ENCODE measurements around the gene CCDC92B. TPM values are rescaled to one million over a fixed set of nuclear protein-coding genes. Genes with fewer than 3 reads are reported as not detected.
A peak's percentile ranks its signal among the peaks of the same experiment; 100 is the strongest.

Gene CCDC92B
- total RNA-seq, 3 donors from 2014 or later (not counting 1 experiment from before 2014, with no cell fraction given): not detected

- DNase-seq: no peak
- no peaks in the 10 kb centered on the region for H3K36me3 Mint-ChIP-seq
- Histone ChIP-seq H3K27me3 (ENCODE audit: control insufficient read depth, insufficient read depth, low read length) (no peaks in the 10 kb centered on the region), H3K36me3 (ENCODE audit: control insufficient read depth, insufficient read depth, low read length) (peaks cover 20% of the 10 kb centered on the region), H3K27ac (ENCODE audit: low read length) (no peak overlapping the region), H3K9me3 (ENCODE audit: control insufficient read depth, insufficient read depth, low read length) (no peaks in the 10 kb centered on the region), H3K4me1 (ENCODE audit: control insufficient read depth, insufficient read depth, low read length) (peaks cover 62% of the 10 kb centered on the region), H3K4me3 (ENCODE audit: low read length) (no peak overlapping the region)
- H3K27me3 Mint-ChIP-seq (ENCODE audit: low read depth in 2 of 2): no peaks in the 10 kb centered on the region
- TF ChIP-seq, protein P1, sequence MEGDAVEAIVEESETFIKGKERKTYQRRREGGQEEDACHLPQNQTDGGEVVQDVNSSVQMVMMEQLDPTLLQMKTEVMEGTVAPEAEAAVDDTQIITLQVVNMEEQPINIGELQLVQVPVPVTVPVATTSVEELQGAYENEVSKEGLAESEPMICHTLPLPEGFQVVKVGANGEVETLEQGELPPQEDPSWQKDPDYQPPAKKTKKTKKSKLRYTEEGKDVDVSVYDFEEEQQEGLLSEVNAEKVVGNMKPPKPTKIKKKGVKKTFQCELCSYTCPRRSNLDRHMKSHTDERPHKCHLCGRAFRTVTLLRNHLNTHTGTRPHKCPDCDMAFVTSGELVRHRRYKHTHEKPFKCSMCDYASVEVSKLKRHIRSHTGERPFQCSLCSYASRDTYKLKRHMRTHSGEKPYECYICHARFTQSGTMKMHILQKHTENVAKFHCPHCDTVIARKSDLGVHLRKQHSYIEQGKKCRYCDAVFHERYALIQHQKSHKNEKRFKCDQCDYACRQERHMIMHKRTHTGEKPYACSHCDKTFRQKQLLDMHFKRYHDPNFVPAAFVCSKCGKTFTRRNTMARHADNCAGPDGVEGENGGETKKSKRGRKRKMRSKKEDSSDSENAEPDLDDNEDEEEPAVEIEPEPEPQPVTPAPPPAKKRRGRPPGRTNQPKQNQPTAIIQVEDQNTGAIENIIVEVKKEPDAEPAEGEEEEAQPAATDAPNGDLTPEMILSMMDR (IDR thresholded peaks at IDR 0.05): no peak
- peaks cover 19 to 38% of the 10 kb centered on the region in 2 donors for H3K4me1 Mint-ChIP-seq
- no peaks in the 10 kb centered on the region for H3K9me3 Mint-ChIP-seq
- H3K27ac Mint-ChIP-seq: peak overlapping the region in 1 of 2 donors; percentile 64
- no peak overlapping the region for H3K4me3 Mint-ChIP-seq
- ATAC-seq: no peak
- WGBS (ENCODE audit: insufficient coverage): 88% methylated on average over 7 of the region's 7 CpGs
- intact Hi-C loops (cut with micrococcal nuclease): no loop called here
These were observed 44.2 kb downstream of the CCDC92B start for GRCh38 chr17:2705263-2705662.

DNA sequence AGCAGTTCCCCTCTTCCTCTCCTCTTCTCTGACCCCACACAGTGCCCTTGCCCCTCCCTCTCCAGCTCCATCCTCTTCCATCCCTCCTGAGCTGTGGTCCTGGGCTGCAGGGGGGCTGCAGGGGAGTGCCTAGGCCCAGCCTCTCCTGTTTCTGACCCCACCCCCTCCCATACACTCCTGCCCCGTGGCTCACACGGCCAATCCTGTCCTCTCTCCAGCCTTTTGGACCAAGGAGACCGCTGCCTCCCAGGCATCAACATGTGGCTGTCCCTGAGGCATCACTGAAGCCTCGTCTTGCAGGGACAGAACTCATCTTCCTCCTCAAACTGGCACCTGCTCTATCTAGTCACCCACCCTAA lies 44.6 kb downstream of the CCDC92B start:
- H3K27me3 Mint-ChIP-seq (ENCODE audit: low read depth in 2 of 2): no peaks in the 10 kb centered on the region
- intact Hi-C loops (cut with micrococcal nuclease): no loop called here
- no peaks in the 10 kb centered on the region for H3K36me3 Mint-ChIP-seq
- H3K36me3 ChIP-seq (ENCODE audit: control insufficient read depth, insufficient read depth, low read length): peaks cover 24% of the 10 kb centered on the region
- peaks cover 15 to 34% of the 10 kb centered on the region in 2 donors for H3K4me1 Mint-ChIP-seq
- no peaks in the 10 kb centered on the region for H3K9me3 Mint-ChIP-seq
- H3K27ac ChIP-seq (ENCODE audit: low read length): no peak overlapping the region
- H3K4me1 ChIP-seq (ENCODE audit: control insufficient read depth, insufficient read depth, low read length): peaks cover 58% of the 10 kb centered on the region
- TF ChIP-seq, protein P1 (IDR thresholded peaks at IDR 0.05): no peak
- H3K4me3 ChIP-seq (ENCODE audit: low read length): no peak overlapping the region
- H3K27ac Mint-ChIP-seq: peak overlapping the region in 1 of 2 donors; percentile 64
- no peaks in the 10 kb centered on the region for H3K9me3 ChIP-seq (ENCODE audit: control insufficient read depth, insufficient read depth, low read length)
- DNase-seq (no peak), ATAC-seq (no peak)
- H3K27me3 ChIP-seq (ENCODE audit: control insufficient read depth, insufficient read depth, low read length): no peaks in the 10 kb centered on the region
- H3K4me3 Mint-ChIP-seq: no peak overlapping the region
- 87% methylated on average over 4 of the region's 4 CpGs for WGBS (ENCODE audit: insufficient coverage)

GRCh38 chr17:2704031-2704889 lies 45.2 kb downstream of the CCDC92B start:
- Histone ChIP-seq H3K27ac (ENCODE audit: low read length) (no peak overlapping the region), H3K36me3 (ENCODE audit: control insufficient read depth, insufficient read depth, low read length) (peaks cover 26% of the 10 kb centered on the region), H3K9me3 (ENCODE audit: control insufficient read depth, insufficient read depth, low read length) (no peaks in the 10 kb centered on the region), H3K27me3 (ENCODE audit: control insufficient read depth, insufficient read depth, low read length) (no peaks in the 10 kb centered on the region), H3K4me1 (ENCODE audit: control insufficient read depth, insufficient read depth, low read length) (peaks cover 52% of the 10 kb centered on the region), H3K4me3 (ENCODE audit: low read length) (no peak overlapping the region)
- no peak for DNase-seq
- H3K4me3 Mint-ChIP-seq: no peak overlapping the region
- H3K27me3 Mint-ChIP-seq (ENCODE audit: low read depth in 2 of 2): no peaks in the 10 kb centered on the region
- H3K27ac Mint-ChIP-seq: no peak overlapping the region
- 95% methylated on average over 38 of the region's 38 CpGs for WGBS (ENCODE audit: insufficient coverage)
- TF ChIP-seq, protein P1 (IDR thresholded peaks at IDR 0.05): no peak
- H3K9me3 Mint-ChIP-seq: no peaks in the 10 kb centered on the region
- ATAC-seq: no peak
- H3K4me1 Mint-ChIP-seq: peaks cover 9 to 28% of the 10 kb centered on the region in 2 donors
- no peaks in the 10 kb centered on the region for H3K36me3 Mint-ChIP-seq
- intact Hi-C loops (cut with micrococcal nuclease): no loop called here

Measured in natural killer cell (primary cell).